OCI-LY3 (cell line): Measurements from ENCODE around the gene TOMM7.

Experiments used
- H2AFZ ChIP-seq: fragments of 200-600, 300-600 bp; shearing (Covaris generic); 2 replicates; pipeline ENCODE4 v1.6.0; 2014; ENCODE audit warnings: antibody characterized with exemption, low read depth, low read length
- H3K27ac ChIP-seq: fragments of 200-600, 300-600 bp; sonication (generic); 2 replicates; pipeline ENCODE4 v1.5.1; 2014; ENCODE audit warnings: mild to moderate bottlenecking, low read length, moderate library complexity, mixed read lengths
- H3K27me3 ChIP-seq: fragments of 200-600, 300-600 bp; sonication (generic); 2 replicates; pipeline ENCODE4 v1.6.1; 2014; ENCODE audit warnings: low read depth, low read length, mixed read lengths
- H3K36me3 ChIP-seq: fragments of 200-600, 300-600 bp; sonication (generic); replicated peaks from 2 replicates; pipeline ENCODE3; 2014; ENCODE audit warnings: low read depth, low read length, mixed read lengths
- H3K4me1 ChIP-seq: fragments of 300-600, 200-600 bp; sonication (generic); 2 replicates; pipeline ENCODE4 v1.6.1; 2014; ENCODE audit warnings: low read length, mixed read lengths
- H3K4me2 ChIP-seq: fragments of 200-600, 300-600 bp; sonication (generic); 2 replicates; pipeline ENCODE4 v1.6.1; 2014; ENCODE audit warnings: low read length, mixed read lengths
- H3K4me3 ChIP-seq: fragments of 300-600, 200-600 bp; sonication (generic); 2 replicates; pipeline ENCODE4 v1.5.1; 2014; ENCODE audit warnings: antibody characterized with exemption, mild to moderate bottlenecking, low read length, moderate library complexity
- H3K79me2 ChIP-seq: fragments of 300-600, 200-600 bp; shearing (Covaris generic); 2 replicates; pipeline ENCODE4 v1.6.1; 2014; ENCODE audit warnings: mild to moderate bottlenecking, low read length, mixed read lengths
- H3K9ac ChIP-seq: fragments of 300-600, 200-600 bp; shearing (Covaris generic); 2 replicates; pipeline ENCODE4 v1.6.0; 2014; ENCODE audit warnings: mild to moderate bottlenecking, low read length, moderate library complexity
- H3K9me3 ChIP-seq: fragments of 200-600, 300-600 bp; shearing (Covaris generic); 2 replicates; pipeline ENCODE4 v1.6.1; 2014; ENCODE audit warnings: low read length, mixed read lengths; ENCODE audit not compliant: insufficient read depth
- H4K20me1 ChIP-seq: fragments of 200-600, 300-600 bp; sonication (generic); 2 replicates; pipeline ENCODE4 v1.6.1; 2016; ENCODE audit warnings: low read length, mixed read lengths; ENCODE audit not compliant: insufficient read depth
- EZH2phosphoT487 ChIP-seq: fragments of 200-600 bp; shearing (Covaris generic); IDR thresholded peaks from 2 replicates; pipeline ENCODE4 v1.6.1; 2018; ENCODE audit warnings: antibody characterized with exemption, mixed run types, low read depth
- TF ChIP-seq, protein P1 (sequence below): fragments of 200-600, 300-600 bp; sonication (generic); IDR thresholded peaks from 2 replicates; pipeline ENCODE4 v1.5.1; 2014; ENCODE audit warnings: antibody characterized with exemption, low read length, low read depth

The TOMM7 gene

DNA sequence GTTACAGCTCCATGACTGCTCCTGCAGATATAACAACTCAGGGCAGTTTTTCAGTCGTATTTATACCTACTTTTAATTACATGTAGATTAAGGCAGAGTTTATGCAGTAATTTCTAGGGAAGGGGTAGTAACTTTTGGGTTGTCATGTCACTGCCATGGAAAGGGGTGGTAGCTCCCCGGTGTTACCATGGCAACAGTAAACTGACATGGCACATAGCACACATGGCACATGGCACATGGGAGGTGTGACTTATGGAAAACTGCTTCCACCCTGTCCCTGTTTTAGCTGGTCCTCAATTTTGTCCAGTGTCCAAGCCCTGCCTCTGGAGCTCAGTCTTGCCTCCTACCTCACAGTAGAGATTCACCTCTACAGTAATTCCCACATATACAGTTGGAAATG lies 3.9 kb upstream of the TOMM7 start:
- Histone ChIP-seq H3K9ac (no peak overlapping the region), H3K27me3 (no peaks in the 10 kb centered on the region), H3K9me3 (no peaks in the 10 kb centered on the region), H3K36me3 (no peaks in the 10 kb centered on the region), H4K20me1 (no peaks in the 10 kb centered on the region), H3K4me2 (no peak overlapping the region), H3K4me1 (peaks cover 6% of the 10 kb centered on the region), H3K4me3 (no peak overlapping the region), H2AFZ (no peak overlapping the region), H3K79me2 (peaks cover 10% of the 10 kb centered on the region), H3K27ac (no peak overlapping the region)
- TF ChIP-seq, protein P1, sequence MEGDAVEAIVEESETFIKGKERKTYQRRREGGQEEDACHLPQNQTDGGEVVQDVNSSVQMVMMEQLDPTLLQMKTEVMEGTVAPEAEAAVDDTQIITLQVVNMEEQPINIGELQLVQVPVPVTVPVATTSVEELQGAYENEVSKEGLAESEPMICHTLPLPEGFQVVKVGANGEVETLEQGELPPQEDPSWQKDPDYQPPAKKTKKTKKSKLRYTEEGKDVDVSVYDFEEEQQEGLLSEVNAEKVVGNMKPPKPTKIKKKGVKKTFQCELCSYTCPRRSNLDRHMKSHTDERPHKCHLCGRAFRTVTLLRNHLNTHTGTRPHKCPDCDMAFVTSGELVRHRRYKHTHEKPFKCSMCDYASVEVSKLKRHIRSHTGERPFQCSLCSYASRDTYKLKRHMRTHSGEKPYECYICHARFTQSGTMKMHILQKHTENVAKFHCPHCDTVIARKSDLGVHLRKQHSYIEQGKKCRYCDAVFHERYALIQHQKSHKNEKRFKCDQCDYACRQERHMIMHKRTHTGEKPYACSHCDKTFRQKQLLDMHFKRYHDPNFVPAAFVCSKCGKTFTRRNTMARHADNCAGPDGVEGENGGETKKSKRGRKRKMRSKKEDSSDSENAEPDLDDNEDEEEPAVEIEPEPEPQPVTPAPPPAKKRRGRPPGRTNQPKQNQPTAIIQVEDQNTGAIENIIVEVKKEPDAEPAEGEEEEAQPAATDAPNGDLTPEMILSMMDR = no peak

DNA sequence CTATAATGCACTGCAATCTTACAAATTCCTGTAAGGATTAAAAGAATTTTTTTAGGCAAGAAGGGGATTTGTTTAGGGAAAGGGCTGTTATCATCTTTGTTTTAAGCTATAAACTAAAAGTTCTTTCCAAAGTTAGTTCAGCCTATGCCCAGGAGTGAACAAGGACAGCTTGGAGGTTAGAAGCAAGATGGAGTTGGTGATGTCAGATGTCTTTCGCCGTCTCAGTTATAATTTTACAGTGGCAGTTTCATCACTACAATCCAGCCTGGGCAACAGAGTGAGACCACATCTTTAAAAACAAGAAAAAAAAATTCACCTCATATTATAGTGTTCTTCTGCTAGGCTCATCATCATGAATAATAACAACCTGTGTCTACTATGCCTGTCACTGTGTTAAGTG lies 2.1 kb upstream of the TOMM7 start:
- no peak overlapping the region for H3K4me2 ChIP-seq
- peaks cover 20% of the 10 kb centered on the region for H3K4me1 ChIP-seq
- no peaks in the 10 kb centered on the region for H3K27me3 ChIP-seq
- no peak overlapping the region for H3K9ac ChIP-seq
- peaks cover 5% of the 10 kb centered on the region for H3K36me3 ChIP-seq
- H3K79me2 ChIP-seq = peaks cover 29% of the 10 kb centered on the region
- H3K4me3 ChIP-seq = no peak overlapping the region
- no peaks in the 10 kb centered on the region for H3K9me3 ChIP-seq
- no peak overlapping the region for H3K27ac ChIP-seq
- H2AFZ ChIP-seq = no peak overlapping the region
- TF ChIP-seq, protein P1 = no peak
- no peak for TF ChIP-seq EZH2phosphoT487
- H4K20me1 ChIP-seq = no peaks in the 10 kb centered on the region

GRCh38 chr7:22823142-22823497 lies 471 bp upstream of the TOMM7 start:
- peak overlapping the region; percentile 93 for H3K4me3 ChIP-seq
- H2AFZ ChIP-seq = peak overlapping the region; percentile 50; the same call in 1 of the 2 replicates
- no peaks in the 10 kb centered on the region for H3K27me3 ChIP-seq
- H4K20me1 ChIP-seq = no peaks in the 10 kb centered on the region
- peaks cover 42% of the 10 kb centered on the region for H3K79me2 ChIP-seq
- H3K9me3 ChIP-seq = no peaks in the 10 kb centered on the region
- H3K4me2 ChIP-seq = peak overlapping the region; percentile 66
- no peak for TF ChIP-seq EZH2phosphoT487
- TF ChIP-seq, protein P1 = no peak
- H3K36me3 ChIP-seq = peaks cover 5% of the 10 kb centered on the region
- peak overlapping the region; percentile 30 for H3K27ac ChIP-seq
- peaks cover 20% of the 10 kb centered on the region for H3K4me1 ChIP-seq
- peak overlapping the region; percentile 64 for H3K9ac ChIP-seq

DNA sequence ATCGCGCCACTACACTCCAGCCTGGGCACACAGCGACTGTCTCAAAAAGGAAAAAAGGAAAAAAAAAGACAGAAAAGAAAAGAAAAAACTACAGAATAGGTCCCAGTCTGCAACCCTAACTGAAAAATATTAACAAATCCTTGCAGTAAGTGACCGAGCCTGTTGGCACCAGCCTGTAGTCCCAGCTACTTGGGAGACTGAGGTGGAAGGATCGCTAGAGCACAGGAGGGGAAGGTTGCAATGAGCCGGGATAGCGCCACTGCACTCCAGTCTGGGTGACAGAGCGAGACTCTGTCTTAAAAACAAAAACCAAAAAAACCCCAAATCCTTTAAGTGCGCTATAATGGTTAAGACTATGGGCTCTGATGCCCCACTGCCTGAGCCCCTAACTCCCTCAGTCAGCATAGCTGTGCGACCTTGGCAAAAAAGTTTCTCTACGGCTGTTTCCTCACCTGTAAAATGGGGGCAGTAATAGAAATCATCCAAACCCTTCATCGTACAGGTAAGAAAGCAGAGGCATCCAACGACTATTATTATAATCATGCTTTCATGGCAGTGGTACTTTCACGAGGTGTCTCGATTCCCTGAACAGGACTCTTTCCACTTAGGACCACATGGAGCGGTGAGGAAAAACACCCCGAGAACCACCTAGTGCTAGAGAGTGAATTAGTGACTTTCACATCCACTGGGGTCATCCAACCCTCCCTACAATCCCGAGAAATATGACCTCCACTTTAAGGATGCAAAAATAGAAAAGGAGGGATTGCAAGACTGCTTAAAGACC lies 755 bp downstream of the TOMM7 start:
- TF ChIP-seq EZH2phosphoT487 = no peak
- TF ChIP-seq, protein P1 = no peak
- peak overlapping the region; percentile 83 for H3K9ac ChIP-seq
- H3K79me2 ChIP-seq = peaks cover 43% of the 10 kb centered on the region
- H3K4me1 ChIP-seq = peaks cover 20% of the 10 kb centered on the region
- H3K27me3 ChIP-seq = no peaks in the 10 kb centered on the region
- no peaks in the 10 kb centered on the region for H4K20me1 ChIP-seq
- H3K4me3 ChIP-seq = peak overlapping the region; percentile 93
- 0 out of 2 replicates have a peak overlapping the region, but pooled peaks have one; percentile 5 for H2AFZ ChIP-seq
- H3K36me3 ChIP-seq = peaks cover 5% of the 10 kb centered on the region
- no peaks in the 10 kb centered on the region for H3K9me3 ChIP-seq
- H3K27ac ChIP-seq = peak overlapping the region; percentile 64
- H3K4me2 ChIP-seq = peak overlapping the region; percentile 94
